HG03060 (cell line): ENCODE data around the gene CITED2.
A peak's percentile ranks its signal among the peaks of the same experiment; 100 is the strongest.

ENCODE experiments used
- ATAC-seq: cut with Tn5 transposase; IDR thresholded peaks from one replicate; pipeline ENCODE4 v1.9.1; 2021; ENCODE audit warnings: low read depth, moderate number of reproducible peaks; ENCODE audit not compliant: unreplicated experiment

The CITED2 gene

GRCh38 chr6:139388384-139388783, 13.9 kb upstream of the CITED2 start:
- no peak for ATAC-seq

GRCh38 chr6:139386404-139386803, 12.0 kb upstream of the CITED2 start:
- ATAC-seq, result no peak

DNA sequence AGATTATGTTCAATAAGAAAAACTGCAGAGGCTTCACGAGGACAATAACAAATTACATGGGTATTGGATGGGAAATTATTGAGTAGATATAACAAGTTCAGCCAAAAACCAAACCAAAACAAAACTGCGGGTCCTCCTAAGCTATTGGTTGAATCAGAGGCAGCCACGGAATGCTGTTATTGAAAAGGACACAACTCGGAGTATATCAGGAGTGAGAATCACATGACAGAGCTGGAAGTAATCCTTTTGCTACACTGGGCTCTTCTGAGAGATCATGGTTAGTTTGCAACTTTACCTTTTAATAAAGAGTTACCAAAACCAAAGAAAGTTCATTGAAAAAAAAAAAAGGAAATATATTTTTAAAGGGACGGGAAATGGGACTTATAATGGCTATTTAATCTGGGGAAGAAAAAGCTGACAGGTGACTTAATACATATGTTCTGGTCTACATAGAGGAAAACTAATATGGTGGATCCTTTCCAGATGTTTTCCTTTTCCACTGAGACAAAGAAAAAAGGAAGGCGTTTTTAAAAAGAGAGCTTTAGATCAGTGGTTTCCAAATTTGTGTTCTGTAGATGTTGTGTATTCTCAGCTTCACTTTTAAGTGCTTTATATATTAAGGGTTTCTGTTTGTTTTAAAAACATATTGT, 6.9 kb upstream of the CITED2 start:
- no peak for ATAC-seq

- ATAC-seq, result no peak
Observed at GRCh38 chr6:139380611-139381010, 6.2 kb upstream of the CITED2 start.

- ATAC-seq, result no peak
Observed at GRCh38 chr6:139380168-139380567, 5.7 kb upstream of the CITED2 start.

- no peak for ATAC-seq
Observed at GRCh38 chr6:139378882-139379341, 4.5 kb upstream of the CITED2 start.

GRCh38 chr6:139378226-139378625, 3.8 kb upstream of the CITED2 start:
- no peak for ATAC-seq

DNA sequence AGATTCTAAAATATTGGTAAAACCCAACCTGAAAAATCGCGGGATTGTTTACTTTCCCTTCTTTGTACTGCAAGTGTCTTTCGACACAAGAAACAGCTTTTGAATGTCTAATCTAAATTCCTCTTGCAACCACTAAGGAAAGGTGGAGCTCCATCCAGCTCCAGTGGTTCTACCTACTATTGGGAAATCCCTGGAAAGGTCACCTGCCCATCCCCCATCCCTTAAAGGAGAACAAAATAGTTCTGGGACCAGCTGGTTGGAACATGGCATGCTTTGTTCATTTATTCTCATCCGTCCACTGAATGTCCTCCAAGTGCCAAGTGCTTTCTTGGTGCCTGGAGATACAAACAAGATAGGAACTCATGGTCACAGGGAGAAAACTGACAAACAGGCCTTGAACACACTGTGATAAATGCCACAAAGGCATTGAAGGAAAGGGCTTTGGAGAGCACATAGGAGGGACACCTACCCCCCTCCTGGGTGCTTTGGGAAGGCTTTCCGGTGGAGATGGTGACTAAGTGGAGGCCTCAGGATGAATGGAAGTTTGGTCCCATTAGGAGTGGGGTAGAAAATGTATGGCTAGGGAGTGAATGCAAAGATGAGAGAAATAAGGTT, 2.3 kb upstream of the CITED2 start:
- no peak for ATAC-seq

- ATAC-seq, result no peak
Observed at GRCh38 chr6:139376017-139376330, 1.5 kb upstream of the CITED2 start.

DNA sequence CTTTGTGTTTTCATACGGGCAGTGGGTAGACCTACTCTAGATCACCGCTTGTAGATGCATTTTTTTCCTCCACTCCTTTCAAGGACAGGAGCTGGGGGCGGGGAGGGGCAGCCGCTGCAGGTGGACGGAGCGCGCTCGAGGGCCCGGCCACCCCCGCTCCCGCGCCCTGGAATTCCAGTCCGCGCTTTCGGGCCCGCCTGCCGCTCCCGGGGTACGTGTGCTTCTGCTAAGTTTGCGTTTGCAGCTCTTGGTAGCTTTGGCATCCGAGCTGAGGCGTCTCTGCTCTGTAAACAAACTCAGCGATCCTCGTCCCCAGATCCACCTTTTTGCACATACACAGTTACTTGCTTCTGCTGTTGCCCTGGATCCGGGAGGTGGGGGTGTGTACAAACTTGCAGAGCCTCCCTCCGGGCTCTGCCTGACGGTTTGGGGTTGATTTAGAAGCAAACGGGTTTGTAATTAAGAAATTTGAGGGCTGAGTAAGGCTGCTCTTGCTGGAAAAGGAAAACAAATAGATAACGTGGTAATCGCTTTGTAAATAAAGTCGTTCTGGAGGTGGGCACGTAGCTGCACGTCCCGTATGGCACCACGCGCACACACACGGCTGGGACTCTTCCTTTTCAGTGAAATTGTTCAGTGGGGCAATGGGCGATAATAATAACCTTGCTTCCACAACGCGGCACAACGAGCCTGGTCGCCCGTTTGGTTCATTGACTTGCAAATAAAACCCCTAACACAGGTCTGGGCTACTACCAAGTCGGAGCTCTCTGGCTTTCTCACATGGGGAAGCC, 973 bp upstream of the CITED2 start:
- peak; percentile 27 for ATAC-seq

- ATAC-seq, result peak; percentile 6
Observed at GRCh38 chr6:139373928-139374356, 506 bp downstream of the CITED2 start.

GRCh38 chr6:139373154-139373927, 1.1 kb downstream of the CITED2 start:
- no peak for ATAC-seq

DNA sequence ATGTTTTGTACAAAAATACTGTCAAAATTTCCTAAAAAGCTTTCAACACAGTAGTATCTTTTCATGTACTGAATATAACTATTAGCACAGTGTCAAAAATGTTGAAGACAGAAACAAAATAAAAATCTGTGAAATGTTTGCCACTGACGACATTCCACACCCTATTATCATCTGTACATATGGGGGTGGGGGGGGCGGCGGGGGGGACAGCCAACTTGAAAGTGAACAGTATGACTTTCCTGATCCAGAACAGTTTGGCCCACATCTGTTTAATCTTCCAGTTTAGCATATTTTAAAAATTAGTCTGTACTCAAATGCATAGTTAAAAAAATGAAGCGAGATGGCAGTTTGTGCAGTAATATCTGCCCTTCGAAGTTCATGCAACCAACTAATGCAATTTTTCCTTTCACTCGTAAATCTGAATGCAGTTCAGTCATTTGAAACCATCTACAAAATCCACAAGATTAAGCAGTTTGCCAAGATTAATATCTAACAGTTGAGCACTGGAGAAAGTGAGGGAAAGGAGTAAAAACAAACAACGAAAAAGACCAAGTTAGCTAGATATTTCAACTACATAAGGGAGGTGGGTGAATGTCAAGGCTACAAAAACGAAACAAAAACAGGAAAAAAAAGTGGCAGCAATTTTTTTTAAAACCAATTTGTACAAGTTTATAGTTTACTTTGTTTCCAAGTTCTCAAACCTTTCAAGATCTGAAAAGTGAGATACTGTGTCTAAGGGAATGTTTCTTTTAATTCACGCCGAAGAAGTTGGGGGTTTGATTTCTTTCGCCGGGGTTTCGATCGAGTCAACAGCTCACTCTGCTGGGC, 1.9 kb downstream of the CITED2 start:
- ATAC-seq, result no peak

DNA sequence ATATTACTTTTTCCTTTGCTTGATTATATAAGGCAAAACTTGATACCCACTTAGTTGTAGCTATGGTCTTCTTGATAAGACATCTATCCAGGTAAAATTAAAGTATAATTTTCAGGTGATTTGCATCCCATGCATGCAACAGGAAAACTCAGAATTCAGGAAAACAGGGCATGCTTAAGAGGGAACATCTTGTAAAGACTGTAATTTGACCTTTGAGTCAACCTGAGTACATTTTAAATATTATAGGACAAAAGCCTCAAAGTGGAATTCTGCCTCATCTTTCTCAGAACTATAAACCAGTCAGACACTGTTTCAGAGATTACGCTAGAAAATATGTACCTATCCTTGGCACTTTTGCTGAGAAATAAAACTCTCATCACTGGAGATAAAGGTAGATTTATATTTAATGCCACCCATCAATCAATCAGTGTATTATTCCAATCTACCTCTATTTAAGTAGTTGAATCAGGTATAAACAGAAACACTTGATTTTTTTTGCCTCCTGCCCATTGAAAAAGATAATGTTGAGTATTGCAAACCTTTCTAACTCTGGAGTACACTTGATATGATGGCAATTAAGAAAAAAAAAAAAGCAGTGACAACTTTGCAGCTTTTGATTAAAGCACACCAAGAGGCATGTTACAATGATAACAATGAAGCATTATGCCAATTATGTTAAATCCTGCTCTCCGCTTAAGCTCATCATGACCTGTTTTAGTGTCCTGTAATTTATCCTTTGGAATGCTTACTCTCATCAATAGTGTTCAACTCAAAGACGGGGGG, 2.8 kb downstream of the CITED2 start:
- ATAC-seq, result no peak

DNA sequence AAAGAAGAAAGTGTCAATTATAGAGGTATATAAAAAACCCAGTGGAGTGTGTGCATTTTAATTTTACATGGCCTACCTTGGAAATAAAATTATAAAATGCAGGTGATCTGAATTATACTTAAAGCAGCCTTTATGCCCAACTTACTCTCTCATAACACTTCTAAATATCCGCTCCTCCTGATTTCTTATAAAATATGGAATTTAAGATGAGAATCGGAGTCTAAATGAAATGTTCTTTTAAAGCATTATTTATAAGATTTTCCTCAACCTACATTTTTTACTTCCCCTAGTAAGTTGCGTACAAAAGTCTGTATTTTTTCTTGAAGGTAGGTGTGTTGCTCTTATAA, 3.5 kb downstream of the CITED2 start:
- ATAC-seq, result no peak

GRCh38 chr6:139370283-139370998, 4.0 kb downstream of the CITED2 start:
- ATAC-seq, result no peak

- no peak for ATAC-seq
Observed at GRCh38 chr6:139369568-139370282, 4.7 kb downstream of the CITED2 start.

DNA sequence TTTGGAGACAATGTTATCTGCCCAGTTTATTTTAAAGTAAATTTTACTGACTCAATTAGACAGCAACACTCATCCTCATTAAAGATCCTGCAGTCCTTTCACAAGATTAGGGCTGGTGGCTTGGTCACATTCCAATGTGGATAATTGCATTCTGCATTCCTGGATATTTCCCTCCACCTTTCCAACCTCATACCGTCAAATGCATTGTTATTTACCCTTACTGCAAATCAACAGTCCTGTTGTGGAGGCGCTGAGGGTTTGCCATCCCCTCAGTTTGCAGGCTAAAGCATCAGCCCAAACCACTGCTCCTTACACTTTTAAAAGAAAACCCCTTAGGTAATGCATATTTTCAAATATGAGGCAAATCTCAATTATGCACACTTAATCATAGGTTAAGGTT, 5.4 kb downstream of the CITED2 start:
- ATAC-seq, result no peak
